ENCODE data around the gene MRAP2. TPM values are rescaled to one million over a fixed set of nuclear protein-coding genes. Genes with fewer than 3 reads are reported as not detected.

The MRAP2 gene
- total RNA-seq, 1 donor: 5.8 TPM

- no peak for DNase-seq (ENCODE audit: low read depth)
- no peak for TF ChIP-seq CTCF (IDR thresholded peaks at IDR 0.05; ENCODE audit: insufficient read depth, low read length)
- no peak overlapping the region for H3K4me3 ChIP-seq (ENCODE audit: low read depth, low read length)
Observed at GRCh38 chr6:84017709-84018452, 15.7 kb upstream of the MRAP2 start.

GRCh38 chr6:84018453-84019061 is 15.0 kb upstream of the MRAP2 start:
- H3K4me3 ChIP-seq (ENCODE audit: low read depth, low read length): no peak overlapping the region
- DNase-seq (ENCODE audit: low read depth): no peak
- no peak for TF ChIP-seq CTCF (IDR thresholded peaks at IDR 0.05; ENCODE audit: insufficient read depth, low read length)

GRCh38 chr6:84019141-84019841 is 14.3 kb upstream of the MRAP2 start:
- DNase-seq (ENCODE audit: low read depth): no peak
- no peak overlapping the region for H3K4me3 ChIP-seq (ENCODE audit: low read depth, low read length)
- no peak for TF ChIP-seq CTCF (IDR thresholded peaks at IDR 0.05; ENCODE audit: insufficient read depth, low read length)

- DNase-seq (ENCODE audit: low read depth): no peak
- TF ChIP-seq CTCF (IDR thresholded peaks at IDR 0.05; ENCODE audit: insufficient read depth, low read length): no peak
- H3K4me3 ChIP-seq (ENCODE audit: low read depth, low read length): no peak overlapping the region
Observed at GRCh38 chr6:84019842-84020211, 13.7 kb upstream of the MRAP2 start.

- no peak overlapping the region for H3K4me3 ChIP-seq (ENCODE audit: low read depth, low read length)
- no peak for DNase-seq (ENCODE audit: low read depth)
- no peak for TF ChIP-seq CTCF (IDR thresholded peaks at IDR 0.05; ENCODE audit: insufficient read depth, low read length)
Observed at GRCh38 chr6:84021625-84022024, 11.9 kb upstream of the MRAP2 start.

GRCh38 chr6:84026721-84027164 is 6.8 kb upstream of the MRAP2 start:
- DNase-seq (ENCODE audit: low read depth): no peak
- TF ChIP-seq CTCF (IDR thresholded peaks at IDR 0.05; ENCODE audit: insufficient read depth, low read length): no peak
- no peak overlapping the region for H3K4me3 ChIP-seq (ENCODE audit: low read depth, low read length)

All from fibroblast of the aortic adventitia (primary cell).